ENCODE results near the gene E2F6. TPM values are rescaled to one million over a fixed set of nuclear protein-coding genes. Genes with fewer than 3 reads are reported as not detected.

Gene E2F6
- total and polyA plus RNA-seq, 9 of the 15 experiments (the other 6 are each of a cell fraction or from before 2014, with no cell fraction given): 13.6 to 33.9 (median 26.1) TPM

DNA sequence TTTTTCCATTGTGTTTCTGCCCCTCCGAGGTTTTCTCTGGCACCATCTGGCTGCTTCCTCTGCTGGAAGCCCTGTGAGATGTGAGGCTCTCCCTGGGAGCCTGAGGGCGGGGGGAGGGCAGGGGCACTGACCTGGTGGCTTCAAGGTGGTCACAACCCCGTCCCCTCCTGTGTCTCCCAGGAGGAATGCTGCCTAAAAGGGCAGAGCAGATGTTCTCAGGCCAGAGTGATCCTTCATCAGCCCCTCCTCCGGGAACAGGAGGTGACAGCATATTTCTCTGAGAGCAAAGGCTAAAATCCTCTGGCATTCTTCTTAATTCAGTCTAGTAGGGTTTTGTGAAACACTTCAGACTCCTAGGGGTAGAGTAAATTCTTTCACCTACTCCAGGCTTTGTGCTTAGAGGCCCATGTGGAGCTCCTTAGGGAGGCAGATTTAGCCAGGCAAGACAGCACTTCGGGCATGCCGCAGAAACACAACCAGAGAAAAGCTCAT, 49.6 kb upstream of the E2F6 start (continued):
- TF ChIP-seq, protein P1, sequence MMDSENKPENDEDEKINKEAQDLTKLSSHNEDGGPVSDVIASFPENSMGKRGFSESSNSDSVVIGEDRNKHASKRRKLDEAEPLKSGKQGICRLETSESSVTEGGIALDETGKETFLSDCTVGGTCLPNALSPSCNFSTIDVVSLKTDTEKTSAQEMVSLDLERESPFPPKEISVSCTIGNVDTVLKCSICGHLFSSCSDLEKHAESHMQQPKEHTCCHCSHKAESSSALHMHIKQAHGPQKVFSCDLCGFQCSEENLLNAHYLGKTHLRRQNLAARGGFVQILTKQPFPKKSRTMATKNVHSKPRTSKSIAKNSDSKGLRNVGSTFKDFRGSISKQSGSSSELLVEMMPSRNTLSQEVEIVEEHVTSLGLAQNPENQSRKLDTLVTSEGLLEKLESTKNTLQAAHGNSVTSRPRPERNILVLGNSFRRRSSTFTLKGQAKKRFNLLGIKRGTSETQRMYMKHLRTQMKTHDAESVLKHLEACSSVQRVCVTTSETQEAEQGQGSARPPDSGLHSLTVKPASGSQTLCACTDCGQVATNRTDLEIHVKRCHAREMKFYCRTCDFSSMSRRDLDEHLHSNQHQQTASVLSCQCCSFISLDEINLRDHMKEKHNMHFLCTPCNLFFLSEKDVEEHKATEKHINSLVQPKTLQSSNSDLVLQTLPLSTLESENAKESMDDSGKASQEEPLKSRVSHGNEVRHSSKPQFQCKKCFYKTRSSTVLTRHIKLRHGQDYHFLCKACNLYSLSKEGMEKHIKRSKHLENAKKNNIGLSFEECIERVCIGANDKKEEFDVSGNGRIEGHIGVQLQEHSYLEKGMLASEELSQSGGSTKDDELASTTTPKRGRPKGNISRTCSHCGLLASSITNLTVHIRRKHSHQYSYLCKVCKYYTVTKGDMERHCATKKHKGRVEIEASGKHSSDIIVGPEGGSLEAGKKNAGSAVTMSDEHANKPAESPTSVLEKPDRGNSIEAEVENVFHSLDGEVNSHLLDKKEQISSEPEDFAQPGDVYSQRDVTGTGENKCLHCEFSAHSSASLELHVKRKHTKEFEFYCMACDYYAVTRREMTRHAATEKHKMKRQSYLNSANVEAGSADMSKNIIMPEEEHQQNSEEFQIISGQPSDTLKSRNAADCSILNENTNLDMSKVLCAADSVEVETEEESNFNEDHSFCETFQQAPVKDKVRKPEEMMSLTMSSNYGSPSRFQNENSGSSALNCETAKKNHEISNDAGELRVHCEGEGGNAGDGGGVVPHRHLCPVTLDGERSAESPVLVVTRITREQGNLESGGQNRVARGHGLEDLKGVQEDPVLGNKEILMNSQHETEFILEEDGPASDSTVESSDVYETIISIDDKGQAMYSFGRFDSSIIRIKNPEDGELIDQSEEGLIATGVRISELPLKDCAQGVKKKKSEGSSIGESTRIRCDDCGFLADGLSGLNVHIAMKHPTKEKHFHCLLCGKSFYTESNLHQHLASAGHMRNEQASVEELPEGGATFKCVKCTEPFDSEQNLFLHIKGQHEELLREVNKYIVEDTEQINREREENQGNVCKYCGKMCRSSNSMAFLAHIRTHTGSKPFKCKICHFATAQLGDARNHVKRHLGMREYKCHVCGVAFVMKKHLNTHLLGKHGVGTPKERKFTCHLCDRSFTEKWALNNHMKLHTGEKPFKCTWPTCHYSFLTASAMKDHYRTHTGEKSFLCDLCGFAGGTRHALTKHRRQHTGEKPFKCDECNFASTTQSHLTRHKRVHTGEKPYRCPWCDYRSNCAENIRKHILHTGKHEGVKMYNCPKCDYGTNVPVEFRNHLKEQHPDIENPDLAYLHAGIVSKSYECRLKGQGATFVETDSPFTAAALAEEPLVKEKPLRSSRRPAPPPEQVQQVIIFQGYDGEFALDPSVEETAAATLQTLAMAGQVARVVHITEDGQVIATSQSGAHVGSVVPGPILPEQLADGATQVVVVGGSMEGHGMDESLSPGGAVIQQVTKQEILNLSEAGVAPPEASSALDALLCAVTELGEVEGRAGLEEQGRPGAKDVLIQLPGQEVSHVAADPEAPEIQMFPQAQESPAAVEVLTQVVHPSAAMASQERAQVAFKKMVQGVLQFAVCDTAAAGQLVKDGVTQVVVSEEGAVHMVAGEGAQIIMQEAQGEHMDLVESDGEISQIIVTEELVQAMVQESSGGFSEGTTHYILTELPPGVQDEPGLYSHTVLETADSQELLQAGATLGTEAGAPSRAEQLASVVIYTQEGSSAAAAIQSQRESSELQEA (IDR thresholded peaks at IDR 0.05; ENCODE audit: low read depth): no peak
- TF ChIP-seq POLR2G (IDR thresholded peaks at IDR 0.05; ENCODE audit: low read depth, low read length) (no peak), BHLHE40 (IDR thresholded peaks at IDR 0.05; ENCODE audit: low read length) (no peak)

Data from K562 (cell line).